SJCRH30 (cell line): Measurements from ENCODE around the gene OR5W2. TPM values are rescaled to one million over a fixed set of nuclear protein-coding genes. Genes with fewer than 3 reads are reported as not detected.
"Not testable (repeated sequence)": the region's sequence is repeated elsewhere in the genome, so short reads cannot be mapped to it uniquely, and the experiment has no call there.

Experiments used
- DNase-seq, 2 experiments: peaks; one replicate each; pipeline ENCODE4 v3.0.0-alpha.2; 2015 to 2020
- H3K27ac ChIP-seq: fragments of 250-450 bp; sonication (Bioruptor Pico); 2 replicates; pipeline ENCODE4 v1.5.1; 2020; ENCODE audit warnings: mild to moderate bottlenecking, moderate library complexity
- H3K27me3 ChIP-seq: fragments of 250-450 bp; sonication (Bioruptor Pico); 2 replicates; pipeline ENCODE4 v1.5.1; 2020; ENCODE audit warnings: mild to moderate bottlenecking, moderate library complexity
- H3K36me3 ChIP-seq: fragments of 250-450 bp; sonication (Bioruptor Pico); 2 replicates; pipeline ENCODE4 v1.5.1; 2020; ENCODE audit warnings: mild to moderate bottlenecking, moderate library complexity
- H3K4me1 ChIP-seq: fragments of 250-450 bp; sonication (Bioruptor Pico); 2 replicates; pipeline ENCODE4 v1.5.1; 2020; ENCODE audit warnings: mild to moderate bottlenecking, moderate library complexity
- H3K4me3 ChIP-seq: fragments of 250-450 bp; sonication (Bioruptor Pico); 2 replicates; pipeline ENCODE4 v1.5.1; 2020; ENCODE audit warnings: mild to moderate bottlenecking, moderate library complexity
- H3K9me3 ChIP-seq: fragments of 250-450 bp; sonication (Bioruptor Pico); replicated peaks from 2 replicates; pipeline ENCODE4 v1.5.1; 2020; ENCODE audit warnings: mild to moderate bottlenecking, moderate library complexity
- total RNA-seq: library from RNA; depleted of rRNA; stranded (reverse); fragments of >200 nt; shearing (Covaris generic); gene quantifications from 2 replicates; pipeline ENCODE4 v1.2.3, GENCODE V29; 2014; rRNA removed

Gene OR5W2
- not detected in 2 replicates for total RNA-seq

- no peak within 1 kb of the TSS for H3K27ac ChIP-seq
- H3K4me1 ChIP-seq = no peaks in the 10 kb centered on the region
- H3K27me3 ChIP-seq = no peaks in the 10 kb centered on the region
- no peak within 1 kb of the TSS for H3K4me3 ChIP-seq
- no peak for DNase-seq
- no peaks in the 10 kb centered on the region for H3K9me3 ChIP-seq
- H3K36me3 ChIP-seq = no peaks in the 10 kb centered on the region
Measured at GRCh38 chr11:55914482-55914881, at the start of gene OR5W2. Gene OR5W2 (minus strand): TSS chr11:55914582. CDS start chr11:55914582, 0 bp downstream.

DNA sequence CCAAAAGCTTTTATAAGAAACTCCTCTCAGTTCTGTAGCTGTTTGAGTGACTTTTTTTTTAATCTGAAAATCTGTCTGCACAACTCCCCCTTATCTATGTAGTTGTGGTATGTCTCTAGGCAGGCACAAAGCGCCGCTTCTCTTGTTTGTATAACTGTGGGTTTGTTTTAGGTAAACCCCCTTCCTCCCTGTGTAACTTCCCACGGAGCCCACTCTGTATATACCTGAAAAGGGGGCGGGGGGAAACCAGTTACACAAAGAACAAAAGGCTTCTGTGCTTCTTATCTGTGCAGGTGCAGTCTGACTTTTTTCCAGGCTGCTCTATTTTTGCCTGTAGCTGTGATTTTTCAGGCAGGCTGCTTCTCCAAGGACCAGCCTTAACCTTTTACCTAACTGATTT is 42.1 kb upstream of the OR5W2 start:
- no peak for DNase-seq
- H3K27ac ChIP-seq = no peak overlapping the region
- H3K9me3 ChIP-seq = no peaks in the 10 kb centered on the region
- no peak overlapping the region for H3K4me3 ChIP-seq
- H3K4me1 ChIP-seq = no peaks in the 10 kb centered on the region
- H3K27me3 ChIP-seq = no peaks in the 10 kb centered on the region
- no peaks in the 10 kb centered on the region for H3K36me3 ChIP-seq

GRCh38 chr11:55949330-55949729 is 34.9 kb upstream of the OR5W2 start:
- Histone ChIP-seq H3K27ac (no peak overlapping the region), H3K27me3 (no peaks in the 10 kb centered on the region), H3K4me3 (no peak overlapping the region), H3K36me3 (no peaks in the 10 kb centered on the region), H3K4me1 (no peaks in the 10 kb centered on the region), H3K9me3 (no peaks in the 10 kb centered on the region)
- DNase-seq = no peak

GRCh38 chr11:55942785-55943392 is 28.5 kb upstream of the OR5W2 start:
- H3K27me3 ChIP-seq = peaks cover 12% of the 10 kb centered on the region
- H3K4me3 ChIP-seq = no peak overlapping the region
- DNase-seq = peak in 1 of 2 experiments; percentile 70
- no peaks in the 10 kb centered on the region for H3K36me3 ChIP-seq
- no peaks in the 10 kb centered on the region for H3K4me1 ChIP-seq
- no peak overlapping the region for H3K27ac ChIP-seq
- H3K9me3 ChIP-seq = no peaks in the 10 kb centered on the region

- no peaks in the 10 kb centered on the region for H3K9me3 ChIP-seq
- no peak within 1 kb of the TSS for H3K27ac ChIP-seq
- no peaks in the 10 kb centered on the region for H3K4me1 ChIP-seq
- no peak within 1 kb of the TSS for H3K4me3 ChIP-seq
- H3K36me3 ChIP-seq = no peaks in the 10 kb centered on the region
- H3K27me3 ChIP-seq = peaks cover 4% of the 10 kb centered on the region
- DNase-seq = no peak
Measured at GRCh38 chr11:55936300-55936699, 21.9 kb upstream of the OR5W2 start, which contains the start of gene OR5I1. Gene OR5I1 (minus strand): TSS chr11:55936400. CDS start chr11:55936400, 0 bp downstream.

GRCh38 chr11:55920537-55920936 is 6.2 kb upstream of the OR5W2 start:
- no peak for DNase-seq
- Histone ChIP-seq H3K27me3 (no peaks in the 10 kb centered on the region), H3K4me1 (no peaks in the 10 kb centered on the region), H3K4me3 (no peak overlapping the region), H3K36me3 (no peaks in the 10 kb centered on the region), H3K9me3 (no peaks in the 10 kb centered on the region), H3K27ac (no peak overlapping the region)

- Histone ChIP-seq H3K4me1 (no peaks in the 10 kb centered on the region), H3K4me3 (no peak overlapping the region), H3K9me3 (no peaks in the 10 kb centered on the region), H3K27me3 (no peaks in the 10 kb centered on the region), H3K27ac (no peak overlapping the region), H3K36me3 (no peaks in the 10 kb centered on the region)
- DNase-seq = no peak
Measured at GRCh38 chr11:55902308-55902707, 12.1 kb downstream of the OR5W2 start.

DNA sequence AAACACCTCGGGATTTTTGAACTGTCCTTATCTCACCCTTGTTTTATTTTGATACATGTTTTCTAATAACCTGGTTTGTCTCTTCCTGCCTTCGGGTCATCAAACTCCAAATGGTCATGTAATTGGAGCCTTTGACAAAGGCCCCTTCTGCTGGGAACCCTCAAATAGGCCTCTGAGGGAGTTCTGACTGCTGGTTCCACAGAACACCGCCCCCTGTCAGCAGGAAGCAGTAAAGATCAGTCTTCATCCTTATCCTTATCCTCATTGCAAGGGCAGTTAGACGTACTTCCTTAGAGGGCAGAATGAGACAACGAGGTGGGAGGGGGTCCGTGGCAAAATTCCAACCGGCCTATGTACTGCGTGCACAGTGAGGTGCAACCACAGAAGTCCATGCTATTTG is 19.2 kb downstream of the OR5W2 start:
- H3K4me3 ChIP-seq = no peak overlapping the region
- peak; percentile 16 to 43 for DNase-seq

DNA sequence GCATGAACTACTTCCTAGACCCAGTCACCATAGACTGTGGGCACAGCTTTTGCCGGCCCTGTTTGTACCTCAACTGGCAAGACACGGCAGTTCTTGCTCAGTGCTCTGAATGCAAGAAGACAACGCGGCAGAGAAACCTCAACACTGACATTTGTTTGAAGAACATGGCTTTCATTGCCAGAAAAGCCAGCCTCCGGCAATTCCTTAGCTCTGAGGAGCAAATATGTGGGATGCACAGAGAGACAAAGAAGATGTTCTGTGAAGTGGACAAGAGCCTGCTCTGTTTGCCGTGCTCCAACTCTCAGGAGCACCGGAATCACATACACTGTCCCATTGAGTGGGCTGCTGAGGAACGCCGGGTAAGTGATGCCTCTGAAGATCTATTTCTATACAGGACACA is 28.9 kb downstream of the OR5W2 start:
- DNase-seq, H3K36me3 ChIP-seq, H3K4me1 ChIP-seq, H3K4me3 ChIP-seq, H3K27ac ChIP-seq, H3K9me3 ChIP-seq, H3K27me3 ChIP-seq: not testable (repeated sequence)

More for the DNA sequence above, 19.2 kb downstream of the OR5W2 start:
- Histone ChIP-seq H3K27ac (no peak overlapping the region), H3K27me3 (no peaks in the 10 kb centered on the region), H3K36me3 (no peaks in the 10 kb centered on the region), H3K9me3 (no peaks in the 10 kb centered on the region), H3K4me1 (no peaks in the 10 kb centered on the region)

- H3K4me3 ChIP-seq, H3K36me3 ChIP-seq, H3K4me1 ChIP-seq, H3K27ac ChIP-seq, DNase-seq, H3K27me3 ChIP-seq, H3K9me3 ChIP-seq: not testable (repeated sequence)
Measured at GRCh38 chr11:55884995-55885394, 29.4 kb downstream of the OR5W2 start.

GRCh38 chr11:55882997-55883396 is 31.4 kb downstream of the OR5W2 start, which contains the start of gene TRIM51:
Gene TRIM51 (plus strand): TSS chr11:55883297. CDS start chr11:55885429, 2,132 bp downstream.
- H3K9me3 ChIP-seq, DNase-seq, H3K36me3 ChIP-seq, H3K4me3 ChIP-seq, H3K4me1 ChIP-seq, H3K27me3 ChIP-seq, H3K27ac ChIP-seq: not testable (repeated sequence)

GRCh38 chr11:55873146-55873545 is 41.2 kb downstream of the OR5W2 start:
- not testable (repeated sequence) for H3K27me3 ChIP-seq, H3K4me1 ChIP-seq, H3K36me3 ChIP-seq, H3K4me3 ChIP-seq, H3K27ac ChIP-seq, H3K9me3 ChIP-seq, DNase-seq

- not testable (repeated sequence) for H3K27me3 ChIP-seq, H3K4me1 ChIP-seq, H3K36me3 ChIP-seq, H3K9me3 ChIP-seq, H3K27ac ChIP-seq, DNase-seq, H3K4me3 ChIP-seq
Measured at GRCh38 chr11:55872731-55873130, 41.7 kb downstream of the OR5W2 start.

DNA sequence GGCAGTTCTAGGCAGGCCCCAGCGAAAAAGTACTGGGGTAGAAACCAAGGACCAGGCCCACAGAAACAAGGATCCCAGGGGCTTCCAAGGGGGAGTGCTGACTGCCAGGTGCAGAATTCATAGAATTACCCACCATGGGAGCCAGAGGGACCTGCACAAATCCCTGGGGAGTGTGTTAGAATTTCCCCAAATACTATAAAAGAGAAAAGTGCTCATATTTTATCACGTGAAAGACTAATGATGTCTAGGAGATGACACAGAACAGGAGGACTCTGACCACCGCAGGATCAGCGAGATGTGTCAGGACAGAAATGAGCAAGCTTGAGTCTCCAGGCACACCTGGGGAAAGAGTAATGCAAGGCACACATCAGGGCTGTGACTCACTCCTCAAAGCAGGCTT is 47.0 kb downstream of the OR5W2 start:
- not testable (repeated sequence) for H3K4me1 ChIP-seq, H3K27me3 ChIP-seq, H3K9me3 ChIP-seq, H3K27ac ChIP-seq, H3K36me3 ChIP-seq, H3K4me3 ChIP-seq, DNase-seq
